Measurements from ENCODE around the gene PTPRJ. TPM values are rescaled to one million over a fixed set of nuclear protein-coding genes. Genes with fewer than 3 reads are reported as not detected.

PTPRJ gene
- total and polyA plus RNA-seq, 7 donors, result 0.32 to 12.4 (median 4.1) TPM

- no peak overlapping the region for H3K27ac ChIP-seq
- H3K36me3 ChIP-seq (ENCODE audit: insufficient read depth in 1 of 2, low read depth in 1 of 2), result no peaks in the 10 kb centered on the region
- H3K9me3 ChIP-seq, result no peaks in the 10 kb centered on the region
- no peaks in the 10 kb centered on the region for H3K27me3 ChIP-seq (ENCODE audit: insufficient read depth in 3 of 3, low read length in 2 of 3)
- intact Hi-C loops (cut with DNase I), result loop anchor here (2.0 to 10.0 kb wide), 4 partner anchors 125 to 252 kb away; partner anchors contain the start of gene PTPRJ (in 1 of the 2)
- no peak for TF ChIP-seq CTCF (IDR thresholded peaks at IDR 0.05)
- ATAC-seq (no peak), DNase-seq (no peak)
- peaks cover 21% of the 10 kb centered on the region for H3K4me1 ChIP-seq
- no peak overlapping the region for H3K4me3 ChIP-seq
- WGBS, 3 donors, result 84 to 88% (median 88%) methylated on average over 7 of the region's 7 CpGs
Measured at GRCh38 chr11:48107188-48107704, 126.9 kb downstream of the PTPRJ start.

- peaks cover 21% of the 10 kb centered on the region for H3K4me1 ChIP-seq
- H3K4me3 ChIP-seq, result no peak overlapping the region
- WGBS, 3 donors, result 83 to 90% (median 89%) methylated on average over 11 of the region's 11 CpGs
- ATAC-seq, result peak in 1 of 4 donors; percentile 4
- H3K27ac ChIP-seq, result no peak overlapping the region
- no peak for TF ChIP-seq CTCF (IDR thresholded peaks at IDR 0.05)
- DNase-seq, result no peak
- H3K27me3 ChIP-seq (ENCODE audit: insufficient read depth in 3 of 3, low read length in 2 of 3), result no peaks in the 10 kb centered on the region
- no peaks in the 10 kb centered on the region for H3K9me3 ChIP-seq
- H3K36me3 ChIP-seq (ENCODE audit: insufficient read depth in 1 of 2, low read depth in 1 of 2), result no peaks in the 10 kb centered on the region
- intact Hi-C loops (cut with DNase I), result loop anchor here (2.0 to 10.0 kb wide), 4 partner anchors 126 to 254 kb away; partner anchors contain the start of gene PTPRJ (in 1 of the 2)
Measured at GRCh38 chr11:48108231-48109045, 128.1 kb downstream of the PTPRJ start.

- no peak for DNase-seq
- ATAC-seq, result peak; percentile 51 to 81 (median 62)
- H3K4me1 ChIP-seq, result peaks cover 18% of the 10 kb centered on the region
- H3K36me3 ChIP-seq (ENCODE audit: insufficient read depth in 1 of 2, low read depth in 1 of 2), result no peaks in the 10 kb centered on the region
- TF ChIP-seq CTCF (IDR thresholded peaks at IDR 0.05), result peak; percentile 41
- no peaks in the 10 kb centered on the region for H3K9me3 ChIP-seq
- H3K4me3 ChIP-seq, result peak overlapping the region; percentile 49
- no peaks in the 10 kb centered on the region for H3K27me3 ChIP-seq (ENCODE audit: insufficient read depth in 3 of 3, low read length in 2 of 3)
- intact Hi-C loops (cut with DNase I), result loop anchor here (2.0 to 10.0 kb wide), 4 partner anchors 127 to 254 kb away; partner anchors contain the start of gene PTPRJ (in 1 of the 2)
- WGBS, 3 donors, result 81 to 85% (median 84%) methylated on average over 5 of the region's 5 CpGs
- peak overlapping the region; percentile 50 for H3K27ac ChIP-seq
Measured at GRCh38 chr11:48109046-48109666, 128.8 kb downstream of the PTPRJ start.

- Histone ChIP-seq H3K4me1 (peaks cover 12% of the 10 kb centered on the region), H3K27ac (no peak overlapping the region), H3K27me3 (ENCODE audit: insufficient read depth in 3 of 3, low read length in 2 of 3) (no peaks in the 10 kb centered on the region), H3K4me3 (no peak overlapping the region), H3K36me3 (ENCODE audit: insufficient read depth in 1 of 2, low read depth in 1 of 2) (no peaks in the 10 kb centered on the region), H3K9me3 (peaks cover 10% of the 10 kb centered on the region)
- DNase-seq, result no peak
- ATAC-seq, result no peak
- intact Hi-C loops (cut with DNase I), result loop anchor here in 1 of 2 donors (1.0 to 5.0 kb wide), 2 partner anchors 176 to 263 kb away; partner anchors contain the start of gene NUP160
- no peak for TF ChIP-seq CTCF (IDR thresholded peaks at IDR 0.05)
- WGBS, 3 donors, result 56 to 63% (median 58%) methylated on average over 2 of the region's 2 CpGs
Measured at GRCh38 chr11:48110509-48110766, 130.1 kb downstream of the PTPRJ start.
